ENCODE data around the gene CDH4. TPM values are rescaled to one million over a fixed set of nuclear protein-coding genes. Genes with fewer than 3 reads are reported as not detected.

Gene CDH4
- total and polyA plus RNA-seq, 2 donors (not counting 3 experiments of a cell fraction or from before 2014, with no cell fraction given) = 0.17 to 0.51 TPM

- no peaks in the 10 kb centered on the region for H4K20me1 ChIP-seq (replicated peaks; ENCODE audit: control insufficient read depth, extremely low read depth, insufficient read depth, low read length)
- BruUV-seq (replicated peaks) = no TSS peak
- no peak for FAIRE-seq
Observed at GRCh38 chr20:61796738-61797137, 544.7 kb downstream of the CDH4 start.

More at GRCh38 chr20:61796738-61797137, 544.7 kb downstream of the CDH4 start:
- CTCF ChIA-PET = no interaction called here
- no peaks in the 10 kb centered on the region for H3K9me3 ChIP-seq (replicated peaks; ENCODE audit: control insufficient read depth, insufficient read depth, low read length)
- dilution Hi-C loops (cut with MboI; ENCODE audit: extremely low pct_ligation_motif_present, low sequenced_read_pairs) (no loop called here), intact Hi-C loops (cut with micrococcal nuclease) (no loop called here)
- TF ChIP-seq MYC (IDR thresholded peaks at IDR 0.05; ENCODE audit: low read depth, low read length) (no peak), CTCF (IDR thresholded peaks at IDR 0.05; ENCODE audit: extremely low read depth in 1 of 2, insufficient read depth in 1 of 2, low read depth in 1 of 2, low read length in 2 of 2) (no peak), FOS (IDR thresholded peaks at IDR 0.05; ENCODE audit: borderline replicate concordance, insufficient read depth, low read length) (no peak), POLR2AphosphoS5 (IDR thresholded peaks at IDR 0.05; ENCODE audit: insufficient read depth, low read depth, low read length) (no peak), GATA2 (IDR thresholded peaks at IDR 0.05; ENCODE audit: insufficient read depth, insufficient read length, low read depth, low read length) (no peak), EZH2 (IDR thresholded peaks at IDR 0.05; ENCODE audit: borderline replicate concordance, low read depth, low read length, severe bottlenecking) (no peak), JUN (IDR thresholded peaks at IDR 0.05; ENCODE audit: borderline replicate concordance, insufficient read depth, insufficient read length, low read depth) (no peak), POLR2A (IDR thresholded peaks at IDR 0.05; ENCODE audit: low read depth, low read length) (no peak), MAX (IDR thresholded peaks at IDR 0.05; ENCODE audit: insufficient read depth, insufficient read length) (no peak)
- no peak overlapping the region for H2AFZ ChIP-seq (ENCODE audit: low read depth, low read length)
- H3K27ac ChIP-seq (ENCODE audit: insufficient read depth, low read depth, low read length) = no peak overlapping the region
- no peaks in the 10 kb centered on the region for H3K36me3 ChIP-seq (ENCODE audit: control insufficient read depth in 2 of 2, extremely low read depth in 1 of 2, insufficient read depth in 2 of 2, low read length in 2 of 2)
- H3K4me2 ChIP-seq (ENCODE audit: insufficient read depth, low read length) = no peak overlapping the region
- no peaks in the 10 kb centered on the region for H3K9me1 ChIP-seq (replicated peaks; ENCODE audit: control insufficient read depth, extremely low read depth, insufficient read depth, low read length)
- H3K27me3 ChIP-seq (ENCODE audit: control insufficient read depth in 2 of 2, insufficient read depth in 2 of 2, low read length in 2 of 2) = no peaks in the 10 kb centered on the region
- H3K9ac ChIP-seq (replicated peaks; ENCODE audit: extremely low read depth, insufficient read depth, low read length) = no peak overlapping the region
- DNase-seq (ENCODE audit: low read depth, low spot score) = no peak
- H3K4me3 ChIP-seq (replicated peaks in 1 of 3; ENCODE audit: insufficient read depth in 1 of 3, low read depth in 1 of 3, low read length in 3 of 3) = no peak overlapping the region
- no peaks in the 10 kb centered on the region for H3K4me1 ChIP-seq (ENCODE audit: control insufficient read depth, extremely low read depth, insufficient read depth, low read length)
- POLR2A ChIA-PET = no interaction called here
- no peaks in the 10 kb centered on the region for H3K79me2 ChIP-seq (ENCODE audit: control insufficient read depth, insufficient read depth, low read length)

All from endothelial cell of umbilical vein (primary cell).